Lower leg skin (tissue), 4 donors: ENCODE results near the gene TMEM41A. TPM values are rescaled to one million over a fixed set of nuclear protein-coding genes. Genes with fewer than 3 reads are reported as not detected.

ENCODE experiments used
- DNase-seq, 2 donors: peaks; one replicate each; pipeline ENCODE4 v3.0.0-alpha.2; 2019; ENCODE audit warnings: low spot score in 2 of 2
- H3K4me3 ChIP-seq: fragments of 200-600 bp; sonication (generic); 2 replicates; pipeline ENCODE4 v1.5.1; 2017; ENCODE audit warnings: mild to moderate bottlenecking, low read depth; ENCODE audit not compliant: poor library complexity, severe bottlenecking
- POLR2A ChIP-seq, 2 donors: fragments of 450-650 bp; IDR thresholded peaks; one replicate each; pipeline ENCODE4 v1.6.1; 2016 to 2017; ENCODE audit warnings: antibody characterized with exemption in 2 of 2, mild to moderate bottlenecking in 1 of 2, moderate library complexity in 1 of 2
- WGBS, 2 donors: methylation state at CpG; one replicate each; pipeline ENCODE4 v1.1.5; 2018; 5-methylcytosine and 5-hydroxymethylcytosine counted together
- intact Hi-C: fragments of 100-400 bp; cut with DNase I; formaldehyde crosslinking; loops from one replicate; pipeline ENCODE4 v1.15.0; 2023; ENCODE audit warnings: low total_unique reads
- total RNA-seq, 4 donors: library from RNA; depleted of rRNA; stranded (reverse); fragments of >200 nt; gene quantifications; one replicate each; pipeline ENCODE4 v1.1.0, GENCODE V29; 2016
- TF ChIP-seq, protein P1 (sequence below), 3 donors: fragments of 450-650 bp; IDR thresholded peaks; one replicate each; pipeline ENCODE4 v1.5.1; 2016; ENCODE audit warnings: antibody characterized with exemption in 3 of 3, mild to moderate bottlenecking in 3 of 3, moderate library complexity in 2 of 3

The TMEM41A gene
- total RNA-seq, 4 donors from 2014 or later, result 22.2 to 33.6 (median 28.4) TPM

- TF ChIP-seq, protein P1, sequence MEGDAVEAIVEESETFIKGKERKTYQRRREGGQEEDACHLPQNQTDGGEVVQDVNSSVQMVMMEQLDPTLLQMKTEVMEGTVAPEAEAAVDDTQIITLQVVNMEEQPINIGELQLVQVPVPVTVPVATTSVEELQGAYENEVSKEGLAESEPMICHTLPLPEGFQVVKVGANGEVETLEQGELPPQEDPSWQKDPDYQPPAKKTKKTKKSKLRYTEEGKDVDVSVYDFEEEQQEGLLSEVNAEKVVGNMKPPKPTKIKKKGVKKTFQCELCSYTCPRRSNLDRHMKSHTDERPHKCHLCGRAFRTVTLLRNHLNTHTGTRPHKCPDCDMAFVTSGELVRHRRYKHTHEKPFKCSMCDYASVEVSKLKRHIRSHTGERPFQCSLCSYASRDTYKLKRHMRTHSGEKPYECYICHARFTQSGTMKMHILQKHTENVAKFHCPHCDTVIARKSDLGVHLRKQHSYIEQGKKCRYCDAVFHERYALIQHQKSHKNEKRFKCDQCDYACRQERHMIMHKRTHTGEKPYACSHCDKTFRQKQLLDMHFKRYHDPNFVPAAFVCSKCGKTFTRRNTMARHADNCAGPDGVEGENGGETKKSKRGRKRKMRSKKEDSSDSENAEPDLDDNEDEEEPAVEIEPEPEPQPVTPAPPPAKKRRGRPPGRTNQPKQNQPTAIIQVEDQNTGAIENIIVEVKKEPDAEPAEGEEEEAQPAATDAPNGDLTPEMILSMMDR (IDR thresholded peaks at IDR 0.05), result no peak
- TF ChIP-seq POLR2A (IDR thresholded peaks at IDR 0.05), result no peak
- intact Hi-C loops, result no loop called here
- 81 to 85% methylated on average over 7 of the region's 7 CpGs for WGBS, 2 donors
- no peak overlapping the region for H3K4me3 ChIP-seq
- no peak for DNase-seq
Observed at GRCh38 chr3:185521349-185522138, 22.7 kb upstream of the TMEM41A start.

DNA sequence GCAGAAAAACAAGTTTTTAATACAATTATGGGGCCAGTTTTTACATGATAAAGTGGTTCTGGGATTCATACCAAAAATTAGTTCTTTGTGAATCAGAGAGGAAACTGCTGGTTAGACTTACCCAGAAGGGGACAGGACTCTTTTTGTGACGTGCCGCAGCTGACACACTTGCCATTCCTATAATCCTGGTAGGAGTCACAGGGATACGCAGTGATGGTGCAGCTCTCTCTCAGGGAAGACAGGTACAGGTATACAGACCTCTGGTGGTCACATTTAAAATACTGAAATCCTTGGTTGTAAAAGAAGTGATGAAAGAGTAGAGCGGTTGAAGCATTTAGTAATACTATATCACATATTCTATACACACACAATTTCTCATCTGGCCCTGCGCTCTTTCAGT, 20.2 kb upstream of the TMEM41A start:
- intact Hi-C loops, result no loop called here
- TF ChIP-seq, protein P1 (IDR thresholded peaks at IDR 0.05), result no peak
- TF ChIP-seq POLR2A (IDR thresholded peaks at IDR 0.05), result no peak
- no peak for DNase-seq
- no peak overlapping the region for H3K4me3 ChIP-seq
- 70 to 71% methylated on average over 5 of the region's 5 CpGs for WGBS, 2 donors

DNA sequence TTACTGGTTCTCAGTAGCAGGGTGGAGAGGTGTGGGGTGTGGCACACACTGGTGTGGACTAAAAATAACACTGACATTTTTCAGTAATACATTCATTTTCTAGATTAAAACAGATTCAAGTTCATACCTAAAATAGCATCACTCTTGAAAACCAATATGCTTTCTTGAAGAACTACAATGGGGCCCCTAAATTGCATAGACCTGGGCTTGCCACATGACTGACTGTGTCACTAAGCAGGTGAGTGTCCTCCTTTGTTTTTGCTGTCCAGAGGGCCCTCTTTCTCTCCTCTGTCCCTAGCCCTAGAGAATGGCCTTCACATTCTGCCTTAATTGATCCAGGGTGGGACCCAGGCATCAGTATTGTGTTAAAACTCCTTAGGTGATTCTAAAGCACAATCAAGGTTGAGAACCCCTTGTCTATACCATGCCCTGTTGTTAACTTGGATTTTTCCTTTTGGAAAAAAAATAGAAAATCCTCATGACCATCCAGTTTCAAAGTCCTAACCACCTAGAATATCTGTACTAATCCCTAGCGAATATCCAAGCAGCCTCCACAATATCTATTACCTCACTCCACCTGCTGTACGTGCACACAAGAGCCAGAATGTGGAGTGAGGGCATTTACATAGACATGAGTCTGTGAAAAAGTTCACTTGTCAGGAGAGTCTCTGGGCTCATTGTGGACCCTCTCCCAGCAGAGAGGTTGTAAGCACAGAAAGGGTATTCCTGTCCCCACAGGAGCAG, 18.7 kb upstream of the TMEM41A start:
- intact Hi-C loops, result no loop called here
- no peak overlapping the region for H3K4me3 ChIP-seq
- 80 to 89% methylated on average over 2 of the region's 2 CpGs for WGBS, 2 donors
- no peak for DNase-seq
- no peak for TF ChIP-seq POLR2A (IDR thresholded peaks at IDR 0.05)
- TF ChIP-seq, protein P1 (IDR thresholded peaks at IDR 0.05), result no peak

GRCh38 chr3:185511711-185512110, 12.9 kb upstream of the TMEM41A start:
- DNase-seq, result no peak
- intact Hi-C loops, result no loop called here
- TF ChIP-seq POLR2A (IDR thresholded peaks at IDR 0.05), result no peak
- TF ChIP-seq, protein P1 (IDR thresholded peaks at IDR 0.05), result no peak
- H3K4me3 ChIP-seq, result no peak overlapping the region
- WGBS, 2 donors, result 89 to 92% methylated on average over 4 of the region's 4 CpGs

DNA sequence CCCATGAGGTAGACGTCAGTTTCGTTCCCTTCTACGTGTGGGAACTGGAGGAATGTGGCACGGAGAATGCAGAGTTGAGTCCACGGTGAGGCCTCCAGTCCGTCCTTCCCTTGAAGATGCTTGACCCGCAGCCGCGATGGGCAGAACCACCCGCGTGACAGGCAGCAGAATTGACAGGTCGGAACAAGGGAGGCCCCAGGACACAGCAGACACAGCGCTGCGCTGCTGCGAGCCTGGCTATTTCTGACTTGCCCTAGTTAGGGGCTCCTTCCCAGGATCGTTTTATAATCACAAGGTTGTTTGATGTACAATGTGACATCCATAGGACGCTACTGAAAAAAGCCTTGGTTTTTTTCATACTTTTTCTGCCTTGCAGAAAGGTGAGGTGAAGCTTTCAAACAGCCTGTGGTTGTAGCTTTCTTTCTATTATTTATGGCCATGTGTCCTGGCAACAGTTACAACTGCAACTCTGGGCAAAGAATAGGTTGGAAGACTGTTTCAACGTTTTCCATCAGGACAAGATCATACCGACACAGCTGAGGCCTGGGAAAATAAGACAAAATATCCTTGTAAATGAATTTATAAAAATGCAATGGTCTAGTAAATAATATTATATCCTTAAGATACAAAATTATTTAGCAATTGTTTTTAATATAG, 9.6 kb upstream of the TMEM41A start:
- intact Hi-C loops, result no loop called here
- DNase-seq, result no peak
- no peak overlapping the region for H3K4me3 ChIP-seq
- 58 to 62% methylated on average over 19 of the region's 19 CpGs for WGBS, 2 donors
- TF ChIP-seq POLR2A (IDR thresholded peaks at IDR 0.05), result no peak
- TF ChIP-seq, protein P1 (IDR thresholded peaks at IDR 0.05), result no peak
